DMS79 (cell line): Measurements from ENCODE around the gene SLIT1.

Source experiments
- DNase-seq: peaks from one replicate; lab custom pipeline; 2025; lab: John Stamatoyannopoulos, UW

SLIT1 gene

GRCh38 chr10:97171001-97171400 is 14.8 kb downstream of the SLIT1 start:
- no peak for DNase-seq

GRCh38 chr10:97169911-97170693 is 15.7 kb downstream of the SLIT1 start:
- peak; percentile 63 for DNase-seq

GRCh38 chr10:97169063-97169462 is 16.7 kb downstream of the SLIT1 start:
- no peak for DNase-seq

GRCh38 chr10:97168645-97169044 is 17.1 kb downstream of the SLIT1 start:
- no peak for DNase-seq

GRCh38 chr10:97165499-97165898 is 20.3 kb downstream of the SLIT1 start:
- DNase-seq, result no peak

GRCh38 chr10:97163781-97164501 is 21.8 kb downstream of the SLIT1 start:
- DNase-seq, result no peak

- no peak for DNase-seq
Measured at GRCh38 chr10:97163181-97163580, 22.6 kb downstream of the SLIT1 start.

- no peak for DNase-seq
Measured at GRCh38 chr10:97159646-97160305, 26.0 kb downstream of the SLIT1 start.

GRCh38 chr10:97157578-97158095 is 28.1 kb downstream of the SLIT1 start:
- no peak for DNase-seq

- no peak for DNase-seq
Measured at GRCh38 chr10:97154781-97155180, 31.0 kb downstream of the SLIT1 start.

- DNase-seq, result no peak
Measured at GRCh38 chr10:97154162-97154561, 31.6 kb downstream of the SLIT1 start.

- DNase-seq, result no peak
Measured at GRCh38 chr10:97153270-97153850, 32.4 kb downstream of the SLIT1 start.

- DNase-seq, result no peak
Measured at GRCh38 chr10:97151307-97151914, 34.3 kb downstream of the SLIT1 start.

GRCh38 chr10:97150616-97151015 is 35.1 kb downstream of the SLIT1 start:
- no peak for DNase-seq

- DNase-seq, result no peak
Measured at GRCh38 chr10:97150013-97150595, 35.7 kb downstream of the SLIT1 start.

- no peak for DNase-seq
Measured at GRCh38 chr10:97149079-97149531, 36.7 kb downstream of the SLIT1 start.

GRCh38 chr10:97144297-97144696 is 41.5 kb downstream of the SLIT1 start:
- no peak for DNase-seq

GRCh38 chr10:97142834-97143233 is 42.9 kb downstream of the SLIT1 start:
- no peak for DNase-seq

- DNase-seq, result no peak
Measured at GRCh38 chr10:97140902-97141745, 44.6 kb downstream of the SLIT1 start.

- no peak for DNase-seq
Measured at GRCh38 chr10:97140049-97140846, 45.5 kb downstream of the SLIT1 start.
